GM21737 (cell line): ENCODE data around the gene CLCN6.

Source experiments
- ATAC-seq: cut with Tn5 transposase; IDR thresholded peaks from one replicate; pipeline ENCODE4 v1.9.1; 2021; ENCODE audit warnings: mild to moderate bottlenecking, moderate library complexity; ENCODE audit not compliant: unreplicated experiment

The CLCN6 gene

GRCh38 chr1:11874624-11875023, 68.6 kb downstream of the CLCN6 start:
- no peak for ATAC-seq

- ATAC-seq: no peak
Observed at GRCh38 chr1:11875094-11875493, 69.1 kb downstream of the CLCN6 start.

- ATAC-seq: no peak
Observed at GRCh38 chr1:11877074-11877473, 71.1 kb downstream of the CLCN6 start.

- ATAC-seq: no peak
Observed at GRCh38 chr1:11878081-11878890, 72.3 kb downstream of the CLCN6 start.

- no peak for ATAC-seq
Observed at GRCh38 chr1:11878891-11879190, 72.8 kb downstream of the CLCN6 start.

- ATAC-seq: no peak
Observed at GRCh38 chr1:11879311-11880180, 73.6 kb downstream of the CLCN6 start.

- no peak for ATAC-seq
Observed at GRCh38 chr1:11880181-11880575, 74.2 kb downstream of the CLCN6 start.

- no peak for ATAC-seq
Observed at GRCh38 chr1:11880911-11881748, 75.1 kb downstream of the CLCN6 start.

- no peak for ATAC-seq
Observed at GRCh38 chr1:11881749-11882441, 75.9 kb downstream of the CLCN6 start.

- no peak for ATAC-seq
Observed at GRCh38 chr1:11882814-11883538, 77.0 kb downstream of the CLCN6 start.

GRCh38 chr1:11885916-11886315, 79.9 kb downstream of the CLCN6 start:
- no peak for ATAC-seq

- no peak for ATAC-seq
Observed at GRCh38 chr1:11886986-11887665, 81.1 kb downstream of the CLCN6 start.

- no peak for ATAC-seq
Observed at GRCh38 chr1:11887666-11888007, 81.6 kb downstream of the CLCN6 start.

- ATAC-seq: no peak
Observed at GRCh38 chr1:11888206-11888876, 82.3 kb downstream of the CLCN6 start.

- no peak for ATAC-seq
Observed at GRCh38 chr1:11888877-11889208, 82.9 kb downstream of the CLCN6 start.

- no peak for ATAC-seq
Observed at GRCh38 chr1:11891433-11892186, 85.6 kb downstream of the CLCN6 start.
